GM10266 (cell line): Measurements from ENCODE around the gene B3GALNT1.

ENCODE experiments used
- DNase-seq: peaks from one replicate; pipeline ENCODE4 v3.0.0; 2012; ENCODE audit errors: extremely low spot score
- TF ChIP-seq, protein P1 (sequence below): IDR thresholded peaks from 2 replicates; pipeline ENCODE4 v1.5.1; 2012; ENCODE audit warnings: mild to moderate bottlenecking, low read depth; ENCODE audit not compliant: control insufficient read depth, insufficient read depth; ENCODE audit errors: missing control alignments

B3GALNT1 gene

DNA sequence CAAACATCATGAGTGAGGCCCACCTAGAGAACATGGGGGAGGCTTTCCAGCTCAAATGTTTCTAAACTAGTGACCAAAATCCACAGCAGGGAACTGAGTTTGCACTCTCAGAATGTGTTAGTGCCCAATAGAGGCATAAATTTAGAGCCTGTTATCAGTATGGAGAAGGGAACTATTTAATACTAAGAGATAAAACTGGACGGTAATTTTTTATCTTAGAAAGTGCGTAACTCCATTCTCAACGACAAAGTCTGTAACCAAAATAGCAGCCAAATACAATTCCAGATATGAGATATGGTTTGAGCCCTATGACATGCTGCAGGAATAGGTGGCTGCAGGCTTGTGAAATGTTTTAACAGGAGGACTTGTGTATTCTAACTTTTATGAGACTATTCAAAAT lies 3.5 kb downstream of the B3GALNT1 start:
- TF ChIP-seq, protein P1, sequence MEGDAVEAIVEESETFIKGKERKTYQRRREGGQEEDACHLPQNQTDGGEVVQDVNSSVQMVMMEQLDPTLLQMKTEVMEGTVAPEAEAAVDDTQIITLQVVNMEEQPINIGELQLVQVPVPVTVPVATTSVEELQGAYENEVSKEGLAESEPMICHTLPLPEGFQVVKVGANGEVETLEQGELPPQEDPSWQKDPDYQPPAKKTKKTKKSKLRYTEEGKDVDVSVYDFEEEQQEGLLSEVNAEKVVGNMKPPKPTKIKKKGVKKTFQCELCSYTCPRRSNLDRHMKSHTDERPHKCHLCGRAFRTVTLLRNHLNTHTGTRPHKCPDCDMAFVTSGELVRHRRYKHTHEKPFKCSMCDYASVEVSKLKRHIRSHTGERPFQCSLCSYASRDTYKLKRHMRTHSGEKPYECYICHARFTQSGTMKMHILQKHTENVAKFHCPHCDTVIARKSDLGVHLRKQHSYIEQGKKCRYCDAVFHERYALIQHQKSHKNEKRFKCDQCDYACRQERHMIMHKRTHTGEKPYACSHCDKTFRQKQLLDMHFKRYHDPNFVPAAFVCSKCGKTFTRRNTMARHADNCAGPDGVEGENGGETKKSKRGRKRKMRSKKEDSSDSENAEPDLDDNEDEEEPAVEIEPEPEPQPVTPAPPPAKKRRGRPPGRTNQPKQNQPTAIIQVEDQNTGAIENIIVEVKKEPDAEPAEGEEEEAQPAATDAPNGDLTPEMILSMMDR, result no peak
- no peak for DNase-seq

DNA sequence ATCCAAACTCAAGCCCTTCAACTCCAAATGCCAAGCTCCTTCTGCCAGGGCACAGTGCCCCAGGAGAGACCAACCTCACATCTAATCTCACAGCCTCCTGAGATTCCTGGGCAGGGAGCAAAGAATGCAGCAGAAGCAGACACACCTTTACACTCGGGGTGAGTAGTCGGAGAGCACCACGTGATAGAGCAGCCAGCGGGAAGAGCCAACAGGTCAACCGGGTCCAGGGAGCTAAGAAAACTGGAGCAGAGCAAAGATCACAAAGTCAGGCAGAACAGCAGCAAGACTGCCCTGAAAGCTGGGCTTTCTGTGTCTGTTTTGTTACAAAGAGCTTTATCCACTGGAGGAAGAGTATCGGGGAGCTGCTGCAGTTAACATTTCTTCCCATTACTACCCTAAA lies 4.2 kb downstream of the B3GALNT1 start:
- no peak for DNase-seq
- TF ChIP-seq, protein P1, result no peak

DNA sequence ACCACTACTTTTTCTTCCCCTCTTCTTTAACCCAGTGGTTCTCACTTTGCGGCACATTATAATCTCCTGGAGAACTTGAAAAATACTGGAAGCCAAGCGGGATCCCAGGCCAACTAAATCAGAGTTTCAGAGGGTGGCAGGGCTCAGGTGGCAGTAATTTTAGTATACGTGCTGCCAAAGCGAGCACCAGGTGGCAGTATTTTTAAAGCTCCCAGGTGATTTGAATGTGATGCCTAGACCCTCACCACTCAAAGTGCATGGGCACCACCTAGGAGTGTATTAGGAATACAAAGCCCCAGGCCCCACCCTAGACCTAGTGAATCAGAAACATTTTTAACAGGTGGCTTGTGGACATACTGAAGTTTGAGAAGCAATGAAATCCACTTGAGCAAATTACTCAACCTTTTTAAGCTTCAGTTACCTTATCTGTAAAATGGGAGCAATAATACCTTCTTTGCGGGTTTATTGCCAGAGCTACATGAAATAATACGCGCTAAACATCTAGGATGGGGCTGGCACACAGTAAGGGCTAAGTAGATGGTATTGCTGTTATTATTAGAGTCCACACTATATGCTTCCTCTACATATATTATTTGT lies 8.3 kb downstream of the B3GALNT1 start:
- TF ChIP-seq, protein P1, result no peak
- DNase-seq, result no peak

DNA sequence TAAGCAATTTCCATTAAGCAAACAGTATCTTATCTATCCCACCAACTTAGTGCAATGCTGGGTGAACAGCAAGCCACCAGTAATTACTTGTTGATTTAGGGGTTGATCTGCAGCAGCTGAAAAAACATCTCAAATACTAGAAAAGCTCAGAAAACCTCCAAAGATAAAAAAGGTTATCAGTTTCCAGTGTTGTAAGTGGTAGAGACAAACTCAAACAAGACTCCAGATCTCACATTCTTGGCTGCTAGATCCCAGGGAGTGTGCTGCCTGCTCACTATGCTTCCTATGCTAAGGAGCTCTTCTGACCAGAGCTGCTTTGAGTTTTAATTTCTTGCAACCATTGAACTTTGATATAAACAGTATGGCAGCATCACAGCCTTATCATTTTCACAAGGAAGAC lies 11.3 kb downstream of the B3GALNT1 start:
- TF ChIP-seq, protein P1, result no peak

DNA sequence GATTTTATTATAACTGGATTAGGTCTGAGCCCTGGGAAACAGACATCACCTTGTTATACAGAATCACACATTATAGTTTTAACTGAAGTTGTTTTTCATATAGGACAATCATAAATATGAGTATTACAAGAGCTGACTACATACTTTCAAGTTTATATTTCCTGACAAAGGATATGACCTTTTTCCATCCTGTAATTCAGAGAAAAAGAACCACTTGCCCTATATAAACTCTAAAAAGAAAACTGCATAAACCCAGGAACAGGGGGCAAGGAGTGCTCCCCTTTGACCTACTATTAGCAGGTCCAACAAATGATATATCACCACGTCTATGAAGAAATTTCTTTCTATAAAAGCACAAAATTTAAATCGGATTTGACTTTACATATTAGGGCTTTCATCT lies 20.9 kb downstream of the B3GALNT1 start:
- TF ChIP-seq, protein P1, result no peak
- no peak for DNase-seq

More for the DNA sequence above, 11.3 kb downstream of the B3GALNT1 start:
- no peak for DNase-seq

DNA sequence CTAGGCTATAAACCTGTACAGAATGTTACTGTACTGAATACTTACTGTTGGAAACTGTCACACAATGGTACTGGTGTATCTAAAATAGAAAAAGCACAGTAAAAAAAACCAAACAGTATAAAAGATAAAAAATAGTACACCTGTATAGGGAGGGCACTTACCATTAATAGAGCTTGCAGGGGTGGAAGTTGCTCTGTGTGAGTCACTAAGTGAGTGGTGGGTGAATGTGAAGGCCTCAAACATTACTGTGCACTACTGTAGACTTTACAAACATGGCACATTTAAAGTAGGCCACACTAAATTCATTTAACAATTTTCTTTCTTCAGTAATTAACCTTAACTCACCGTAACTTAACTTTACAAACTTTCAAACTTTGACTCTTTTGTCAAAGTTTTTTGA lies 22.0 kb downstream of the B3GALNT1 start:
- TF ChIP-seq, protein P1, result no peak

DNA sequence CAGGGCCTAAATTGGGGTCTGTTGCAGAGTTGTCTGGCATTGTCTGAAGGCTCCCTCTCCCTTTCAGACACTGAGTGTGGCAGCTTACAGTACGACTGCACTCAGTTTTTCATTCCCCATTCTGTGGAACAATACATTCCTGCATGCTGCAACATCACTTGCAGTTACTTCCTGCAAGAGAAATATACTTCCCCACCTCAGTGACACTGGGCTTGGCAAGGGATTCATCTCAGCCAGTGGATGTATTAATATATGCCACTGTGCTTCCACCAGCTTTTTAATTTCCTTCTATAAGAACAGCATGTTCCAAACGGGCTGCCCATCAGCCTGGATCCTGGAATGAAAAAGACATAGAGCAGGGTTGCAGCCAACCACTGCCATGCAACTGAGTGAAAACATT lies 23.1 kb downstream of the B3GALNT1 start:
- TF ChIP-seq, protein P1, result no peak
- no peak for DNase-seq

More for the DNA sequence above, 22.0 kb downstream of the B3GALNT1 start:
- no peak for DNase-seq
